ENCODE measurements around the gene PORCN. TPM values are rescaled to one million over a fixed set of nuclear protein-coding genes. Genes with fewer than 3 reads are reported as not detected.
A peak's percentile ranks its signal among the peaks of the same experiment; 100 is the strongest.

Gene PORCN
- total and polyA plus RNA-seq, 7 donors = 4.8 to 12.2 (median 8.6) TPM

- H3K36me3 ChIP-seq (ENCODE audit: insufficient read depth in 1 of 2, low read depth in 1 of 2) = peaks cover 0 to 25% of the 10 kb centered on the region in 2 donors
- intact Hi-C loops (cut with DNase I) = no loop called here
- peak; percentile 29 for TF ChIP-seq CTCF (IDR thresholded peaks at IDR 0.05)
- no peaks in the 10 kb centered on the region for H3K4me1 ChIP-seq
- H3K9me3 ChIP-seq = no peaks in the 10 kb centered on the region
- H3K4me3 ChIP-seq = peak within 1 kb of the TSS; percentile 82
- peak within 1 kb of the TSS; percentile 89 for H3K27ac ChIP-seq
- H3K27me3 ChIP-seq (ENCODE audit: insufficient read depth in 3 of 3, low read length in 2 of 3) = no peaks in the 10 kb centered on the region
- peak; percentile 95 to 98 for DNase-seq
- 0 to 43% (median 1%) methylated on average over 18 to 59 of the region's 59 CpGs for WGBS, 3 donors
- peak; percentile 93 to 96 (median 94) for ATAC-seq
Measured at GRCh38 chrX:48539345-48540027, 30.7 kb downstream of the PORCN start, which contains the start of gene TBC1D25. Gene TBC1D25 (plus strand): TSS chrX:48539714. CDS start chrX:48539798, 84 bp downstream.

- Histone ChIP-seq H3K4me3 (peak overlapping the region; percentile 82), H3K27me3 (ENCODE audit: insufficient read depth in 3 of 3, low read length in 2 of 3) (no peaks in the 10 kb centered on the region), H3K9me3 (no peaks in the 10 kb centered on the region), H3K36me3 (ENCODE audit: insufficient read depth in 1 of 2, low read depth in 1 of 2) (peaks cover 0 to 30% of the 10 kb centered on the region in 2 donors), H3K27ac (peak overlapping the region; percentile 89), H3K4me1 (no peaks in the 10 kb centered on the region)
- intact Hi-C loops (cut with DNase I) = no loop called here
- ATAC-seq (peak; percentile 45 to 61 (median 50)), DNase-seq (no peak)
- WGBS, 3 donors = 6 to 40% (median 10%) methylated on average over 7 to 12 of the region's 12 CpGs
- no peak for TF ChIP-seq CTCF (IDR thresholded peaks at IDR 0.05)
Measured at GRCh38 chrX:48540028-48540375, 31.2 kb downstream of the PORCN start.

GRCh38 chrX:48540480-48540879 is 31.7 kb downstream of the PORCN start:
- peaks cover 0 to 34% of the 10 kb centered on the region in 2 donors for H3K36me3 ChIP-seq (ENCODE audit: insufficient read depth in 1 of 2, low read depth in 1 of 2)
- H3K4me3 ChIP-seq = peak overlapping the region; percentile 82
- intact Hi-C loops (cut with DNase I) = no loop called here
- no peaks in the 10 kb centered on the region for H3K27me3 ChIP-seq (ENCODE audit: insufficient read depth in 3 of 3, low read length in 2 of 3)
- whole genome bisulfite sequencing, 3 donors = 81 to 97% (median 91%) methylated on average over 5 to 7 of the region's 7 CpGs
- TF ChIP-seq CTCF (IDR thresholded peaks at IDR 0.05) = no peak
- H3K9me3 ChIP-seq = no peaks in the 10 kb centered on the region
- no peaks in the 10 kb centered on the region for H3K4me1 ChIP-seq
- peak overlapping the region; percentile 89 for H3K27ac ChIP-seq
- ATAC-seq (no peak), DNase-seq (no peak)

- Histone ChIP-seq H3K36me3 (ENCODE audit: insufficient read depth in 1 of 2, low read depth in 1 of 2) (peaks cover 0 to 40% of the 10 kb centered on the region in 2 donors), H3K4me1 (no peaks in the 10 kb centered on the region), H3K9me3 (no peaks in the 10 kb centered on the region), H3K4me3 (no peak overlapping the region), H3K27ac (no peak overlapping the region), H3K27me3 (ENCODE audit: insufficient read depth in 3 of 3, low read length in 2 of 3) (no peaks in the 10 kb centered on the region)
- DNase-seq (no peak), ATAC-seq (no peak)
- intact Hi-C loops (cut with DNase I) = no loop called here
- WGBS, 3 donors = 80 to 86% (median 85%) methylated on average over 10 of the region's 10 CpGs
- no peak for TF ChIP-seq CTCF (IDR thresholded peaks at IDR 0.05)
Measured at GRCh38 chrX:48541140-48541814, 32.5 kb downstream of the PORCN start.

Data from psoas muscle (tissue), 8 donors.